GM18508 (cell line): Measurements from ENCODE around the gene BCAS1.

Source experiments
- ATAC-seq: cut with Tn5 transposase; IDR thresholded peaks from one replicate; pipeline ENCODE4 v1.9.1; 2021; ENCODE audit warnings: moderate number of reproducible peaks; ENCODE audit not compliant: insufficient read depth, unreplicated experiment

The BCAS1 gene

GRCh38 chr20:53996584-53997486, 73.6 kb downstream of the BCAS1 start:
- ATAC-seq: no peak

- ATAC-seq: no peak
Observed at GRCh38 chr20:53995949-53996348, 74.4 kb downstream of the BCAS1 start.

GRCh38 chr20:53994088-53994487, 76.3 kb downstream of the BCAS1 start:
- ATAC-seq: no peak

- ATAC-seq: no peak
Observed at GRCh38 chr20:53993310-53993709, 77.1 kb downstream of the BCAS1 start.

GRCh38 chr20:53990768-53991450, 79.5 kb downstream of the BCAS1 start:
- ATAC-seq: no peak

GRCh38 chr20:53990003-53990402, 80.4 kb downstream of the BCAS1 start:
- ATAC-seq: no peak

GRCh38 chr20:53989401-53989800, 81.0 kb downstream of the BCAS1 start:
- ATAC-seq: no peak

GRCh38 chr20:53986037-53986650, 84.2 kb downstream of the BCAS1 start:
- ATAC-seq: no peak

GRCh38 chr20:53985150-53985518, 85.3 kb downstream of the BCAS1 start:
- ATAC-seq: no peak

- ATAC-seq: no peak
Observed at GRCh38 chr20:53984356-53985149, 85.8 kb downstream of the BCAS1 start.

- ATAC-seq: no peak
Observed at GRCh38 chr20:53983401-53983800, 87.0 kb downstream of the BCAS1 start.

GRCh38 chr20:53982624-53983023, 87.8 kb downstream of the BCAS1 start:
- ATAC-seq: no peak

- no peak for ATAC-seq
Observed at GRCh38 chr20:53981752-53982437, 88.5 kb downstream of the BCAS1 start.

- ATAC-seq: no peak
Observed at GRCh38 chr20:53981130-53981529, 89.3 kb downstream of the BCAS1 start.

GRCh38 chr20:53980031-53980465, 90.3 kb downstream of the BCAS1 start:
- ATAC-seq: no peak

GRCh38 chr20:53978497-53978896, 91.9 kb downstream of the BCAS1 start:
- ATAC-seq: no peak

- ATAC-seq: no peak
Observed at GRCh38 chr20:53977391-53977790, 93.0 kb downstream of the BCAS1 start.

GRCh38 chr20:53975761-53976160, 94.6 kb downstream of the BCAS1 start:
- ATAC-seq: no peak

- no peak for ATAC-seq
Observed at GRCh38 chr20:53974785-53975555, 95.4 kb downstream of the BCAS1 start.
